Measurements from ENCODE around the gene RTP3.

RTP3 gene

GRCh38 chr3:46462111-46462510, 35.7 kb upstream of the RTP3 start:
- Histone ChIP-seq H3K27me3 (replicated peaks; ENCODE audit: control insufficient read depth, insufficient read depth, low read length, poor library complexity, severe bottlenecking) (peaks cover 23% of the 10 kb centered on the region), H3K27ac (ENCODE audit: insufficient read depth, low read length, poor library complexity, severe bottlenecking) (no peak overlapping the region), H3K9me3 (ENCODE audit: control insufficient read depth, low read length) (no peaks in the 10 kb centered on the region)

GRCh38 chr3:46462511-46462910, 35.3 kb upstream of the RTP3 start:
- Histone ChIP-seq H3K4me1 (ENCODE audit: control insufficient read depth, insufficient read depth, low read length, poor library complexity, severe bottlenecking) (no peaks in the 10 kb centered on the region), H3K9me3 (ENCODE audit: control insufficient read depth, low read length) (no peaks in the 10 kb centered on the region), H3K36me3 (ENCODE audit: control insufficient read depth, insufficient read depth, low read length) (no peaks in the 10 kb centered on the region), H3K4me3 (ENCODE audit: insufficient read depth, low read depth, low read length, poor library complexity, severe bottlenecking) (no peak overlapping the region), H3K27me3 (replicated peaks; ENCODE audit: control insufficient read depth, insufficient read depth, low read length, poor library complexity, severe bottlenecking) (peaks cover 23% of the 10 kb centered on the region), H3K27ac (ENCODE audit: insufficient read depth, low read length, poor library complexity, severe bottlenecking) (no peak overlapping the region)
- no peak for DNase-seq

More at GRCh38 chr3:46462111-46462510, 35.7 kb upstream of the RTP3 start:
- Histone ChIP-seq H3K36me3 (ENCODE audit: control insufficient read depth, insufficient read depth, low read length) (no peaks in the 10 kb centered on the region), H3K4me3 (ENCODE audit: insufficient read depth, low read depth, low read length, poor library complexity, severe bottlenecking) (no peak overlapping the region), H3K4me1 (ENCODE audit: control insufficient read depth, insufficient read depth, low read length, poor library complexity, severe bottlenecking) (no peaks in the 10 kb centered on the region)
- DNase-seq, result no peak

GRCh38 chr3:46463120-46463867, 34.5 kb upstream of the RTP3 start:
- H3K27ac ChIP-seq (ENCODE audit: insufficient read depth, low read length, poor library complexity, severe bottlenecking), result no peak overlapping the region
- no peaks in the 10 kb centered on the region for H3K36me3 ChIP-seq (ENCODE audit: control insufficient read depth, insufficient read depth, low read length)
- no peak for DNase-seq
- H3K4me1 ChIP-seq (ENCODE audit: control insufficient read depth, insufficient read depth, low read length, poor library complexity, severe bottlenecking), result no peaks in the 10 kb centered on the region
- peaks cover 23% of the 10 kb centered on the region for H3K27me3 ChIP-seq (replicated peaks; ENCODE audit: control insufficient read depth, insufficient read depth, low read length, poor library complexity, severe bottlenecking)
- H3K4me3 ChIP-seq (ENCODE audit: insufficient read depth, low read depth, low read length, poor library complexity, severe bottlenecking), result no peak overlapping the region
- no peaks in the 10 kb centered on the region for H3K9me3 ChIP-seq (ENCODE audit: control insufficient read depth, low read length)

- Histone ChIP-seq H3K4me3 (ENCODE audit: insufficient read depth, low read depth, low read length, poor library complexity, severe bottlenecking) (no peak overlapping the region), H3K36me3 (ENCODE audit: control insufficient read depth, insufficient read depth, low read length) (no peaks in the 10 kb centered on the region), H3K27ac (ENCODE audit: insufficient read depth, low read length, poor library complexity, severe bottlenecking) (no peak overlapping the region), H3K9me3 (ENCODE audit: control insufficient read depth, low read length) (no peaks in the 10 kb centered on the region), H3K4me1 (ENCODE audit: control insufficient read depth, insufficient read depth, low read length, poor library complexity, severe bottlenecking) (no peaks in the 10 kb centered on the region), H3K27me3 (replicated peaks; ENCODE audit: control insufficient read depth, insufficient read depth, low read length, poor library complexity, severe bottlenecking) (peaks cover 23% of the 10 kb centered on the region)
- no peak for DNase-seq
Measured at GRCh38 chr3:46463868-46464241, 33.9 kb upstream of the RTP3 start.

GRCh38 chr3:46464326-46465195, 33.2 kb upstream of the RTP3 start, which contains the start of gene LTF:
LTF (minus strand) TSS chr3:46464905; CDS start chr3:46464867, 38 bp downstream.
- DNase-seq, result no peak
- Histone ChIP-seq H3K36me3 (ENCODE audit: control insufficient read depth, insufficient read depth, low read length) (no peaks in the 10 kb centered on the region), H3K4me3 (ENCODE audit: insufficient read depth, low read depth, low read length, poor library complexity, severe bottlenecking) (no peak within 1 kb of the TSS), H3K27me3 (replicated peaks; ENCODE audit: control insufficient read depth, insufficient read depth, low read length, poor library complexity, severe bottlenecking) (peaks cover 23% of the 10 kb centered on the region), H3K27ac (ENCODE audit: insufficient read depth, low read length, poor library complexity, severe bottlenecking) (no peak within 1 kb of the TSS), H3K4me1 (ENCODE audit: control insufficient read depth, insufficient read depth, low read length, poor library complexity, severe bottlenecking) (no peaks in the 10 kb centered on the region), H3K9me3 (ENCODE audit: control insufficient read depth, low read length) (no peaks in the 10 kb centered on the region)

- Histone ChIP-seq H3K36me3 (ENCODE audit: control insufficient read depth, insufficient read depth, low read length) (no peaks in the 10 kb centered on the region), H3K27me3 (replicated peaks; ENCODE audit: control insufficient read depth, insufficient read depth, low read length, poor library complexity, severe bottlenecking) (peaks cover 23% of the 10 kb centered on the region), H3K4me1 (ENCODE audit: control insufficient read depth, insufficient read depth, low read length, poor library complexity, severe bottlenecking) (no peaks in the 10 kb centered on the region), H3K9me3 (ENCODE audit: control insufficient read depth, low read length) (no peaks in the 10 kb centered on the region), H3K4me3 (ENCODE audit: insufficient read depth, low read depth, low read length, poor library complexity, severe bottlenecking) (no peak overlapping the region), H3K27ac (ENCODE audit: insufficient read depth, low read length, poor library complexity, severe bottlenecking) (no peak overlapping the region)
- DNase-seq, result no peak
Measured at GRCh38 chr3:46465196-46465520, 32.6 kb upstream of the RTP3 start.

- H3K36me3 ChIP-seq (ENCODE audit: control insufficient read depth, insufficient read depth, low read length), result no peaks in the 10 kb centered on the region
- H3K9me3 ChIP-seq (ENCODE audit: control insufficient read depth, low read length), result no peaks in the 10 kb centered on the region
- H3K27ac ChIP-seq (ENCODE audit: insufficient read depth, low read length, poor library complexity, severe bottlenecking), result no peak overlapping the region
- H3K4me1 ChIP-seq (ENCODE audit: control insufficient read depth, insufficient read depth, low read length, poor library complexity, severe bottlenecking), result no peaks in the 10 kb centered on the region
- peaks cover 19% of the 10 kb centered on the region for H3K27me3 ChIP-seq (replicated peaks; ENCODE audit: control insufficient read depth, insufficient read depth, low read length, poor library complexity, severe bottlenecking)
- DNase-seq, result no peak
- H3K4me3 ChIP-seq (ENCODE audit: insufficient read depth, low read depth, low read length, poor library complexity, severe bottlenecking), result no peak overlapping the region
Measured at GRCh38 chr3:46466273-46466672, 31.5 kb upstream of the RTP3 start.

- Histone ChIP-seq H3K27me3 (replicated peaks; ENCODE audit: control insufficient read depth, insufficient read depth, low read length, poor library complexity, severe bottlenecking) (peaks cover 19% of the 10 kb centered on the region), H3K4me3 (ENCODE audit: insufficient read depth, low read depth, low read length, poor library complexity, severe bottlenecking) (no peak overlapping the region), H3K4me1 (ENCODE audit: control insufficient read depth, insufficient read depth, low read length, poor library complexity, severe bottlenecking) (no peaks in the 10 kb centered on the region), H3K9me3 (ENCODE audit: control insufficient read depth, low read length) (no peaks in the 10 kb centered on the region), H3K27ac (ENCODE audit: insufficient read depth, low read length, poor library complexity, severe bottlenecking) (no peak overlapping the region), H3K36me3 (ENCODE audit: control insufficient read depth, insufficient read depth, low read length) (no peaks in the 10 kb centered on the region)
- DNase-seq, result no peak
Measured at GRCh38 chr3:46466871-46467403, 30.8 kb upstream of the RTP3 start.

GRCh38 chr3:46467562-46467961, 30.2 kb upstream of the RTP3 start:
- Histone ChIP-seq H3K9me3 (ENCODE audit: control insufficient read depth, low read length) (no peaks in the 10 kb centered on the region), H3K4me1 (ENCODE audit: control insufficient read depth, insufficient read depth, low read length, poor library complexity, severe bottlenecking) (no peaks in the 10 kb centered on the region), H3K27me3 (replicated peaks; ENCODE audit: control insufficient read depth, insufficient read depth, low read length, poor library complexity, severe bottlenecking) (peaks cover 19% of the 10 kb centered on the region), H3K27ac (ENCODE audit: insufficient read depth, low read length, poor library complexity, severe bottlenecking) (no peak overlapping the region), H3K36me3 (ENCODE audit: control insufficient read depth, insufficient read depth, low read length) (no peaks in the 10 kb centered on the region), H3K4me3 (ENCODE audit: insufficient read depth, low read depth, low read length, poor library complexity, severe bottlenecking) (no peak overlapping the region)
- DNase-seq, result no peak
